ENCODE results near the gene CNTN4.

DNA sequence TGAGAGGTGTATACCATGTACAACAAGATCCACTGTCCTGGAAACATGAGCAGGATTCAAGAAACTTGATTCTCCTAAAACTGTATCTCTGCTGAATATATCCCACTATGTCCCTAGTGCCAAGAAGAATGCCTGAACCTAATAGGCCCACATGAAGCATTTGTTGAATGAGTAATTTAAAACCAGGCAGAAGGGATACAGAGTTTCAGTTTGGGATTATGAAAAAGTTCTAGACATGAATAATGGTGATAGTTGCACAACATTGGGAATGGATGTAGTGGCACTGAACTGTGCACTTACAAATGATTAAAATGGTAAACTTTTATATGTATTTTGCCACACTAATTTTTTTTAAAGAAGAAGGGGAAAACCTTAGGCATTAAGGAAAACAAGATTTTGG, 750.4 kb downstream of the CNTN4 start:
- TF ChIP-seq EZH2 (IDR thresholded peaks at IDR 0.05) (no peak), POLR2AphosphoS5 (IDR thresholded peaks at IDR 0.05; ENCODE audit: borderline replicate concordance, low read depth, low read length) (no peak), FOXP2 (optimal IDR thresholded peaks at IDR 0.05; ENCODE audit: control extremely low read depth, extremely low read length, insufficient read depth) (no peak)

All from SK-N-MC (cell line).